SIG-M5 treated with dmso at 0.1 percent for 504 hours (cell line): ENCODE measurements around the gene ZBTB21.
"Not testable (repeated sequence)": the region's sequence is repeated elsewhere in the genome, so short reads cannot be mapped to it uniquely, and the experiment has no call there.

Experiments
- DNase-seq: peaks from one replicate; lab custom pipeline; 2025; ENCODE audit not compliant: unreplicated experiment; lab: John Stamatoyannopoulos, UW

ZBTB21 gene

GRCh38 chr21:41953831-41954653, 56.1 kb downstream of the ZBTB21 start, which contains the start of gene C2CD2:
Gene C2CD2 (minus strand): TSS chr21:41954018. CDS start chr21:41953648, 370 bp downstream.
- peak; percentile 51 for DNase-seq

GRCh38 chr21:41953249-41953830, 56.8 kb downstream of the ZBTB21 start:
- no peak for DNase-seq

- no peak for DNase-seq
Observed at GRCh38 chr21:41952568-41953248, 57.5 kb downstream of the ZBTB21 start.

GRCh38 chr21:41951876-41952567, 58.1 kb downstream of the ZBTB21 start:
- no peak for DNase-seq

GRCh38 chr21:41950941-41951351, 59.2 kb downstream of the ZBTB21 start:
- no peak for DNase-seq

- DNase-seq: not testable (repeated sequence)
Observed at GRCh38 chr21:41949631-41950030, 60.5 kb downstream of the ZBTB21 start.

GRCh38 chr21:41948901-41949300, 61.3 kb downstream of the ZBTB21 start:
- DNase-seq: no peak

- DNase-seq: no peak
Observed at GRCh38 chr21:41948078-41948895, 61.9 kb downstream of the ZBTB21 start.

GRCh38 chr21:41945982-41946381, 64.2 kb downstream of the ZBTB21 start:
- DNase-seq: no peak

- no peak for DNase-seq
Observed at GRCh38 chr21:41943851-41944250, 66.3 kb downstream of the ZBTB21 start.

GRCh38 chr21:41942457-41942856, 67.7 kb downstream of the ZBTB21 start:
- no peak for DNase-seq

GRCh38 chr21:41941941-41942340, 68.2 kb downstream of the ZBTB21 start:
- DNase-seq: no peak

GRCh38 chr21:41940431-41940830, 69.7 kb downstream of the ZBTB21 start:
- DNase-seq: no peak

GRCh38 chr21:41939391-41939790, 70.8 kb downstream of the ZBTB21 start:
- no peak for DNase-seq
